ENCODE data around the gene PRDM9.

Gene PRDM9

GRCh38 chr5:23466401-23466912, 41.0 kb upstream of the PRDM9 start:
- Histone ChIP-seq H3K9me3 (ENCODE audit: insufficient read depth, low read length) (no peaks in the 10 kb centered on the region), H3K4me1 (ENCODE audit: low read length) (no peaks in the 10 kb centered on the region), H3K4me2 (ENCODE audit: low read length) (no peak overlapping the region), H3K4me3 (ENCODE audit: low read length) (no peak overlapping the region), H3K36me3 (replicated peaks; ENCODE audit: low read depth, low read length) (no peaks in the 10 kb centered on the region), H3K9ac (ENCODE audit: low read length) (no peak overlapping the region), H2AFZ (ENCODE audit: low read depth, low read length) (no peak overlapping the region), H3K79me2 (ENCODE audit: low read length) (no peaks in the 10 kb centered on the region), H4K20me1 (ENCODE audit: insufficient read depth, low read length) (no peaks in the 10 kb centered on the region), H3K27ac (ENCODE audit: low read length) (no peak overlapping the region), H3K27me3 (ENCODE audit: low read depth, low read length) (no peaks in the 10 kb centered on the region)
- TF ChIP-seq CTCF (IDR thresholded peaks at IDR 0.05; ENCODE audit: low read depth, low read length), result no peak
- TF ChIP-seq EZH2phosphoT487 (IDR thresholded peaks at IDR 0.05; ENCODE audit: low read depth), result no peak

- H3K9ac ChIP-seq (ENCODE audit: low read length), result no peak overlapping the region
- no peaks in the 10 kb centered on the region for H3K36me3 ChIP-seq (replicated peaks; ENCODE audit: low read depth, low read length)
- H3K27ac ChIP-seq (ENCODE audit: low read length), result no peak overlapping the region
- no peaks in the 10 kb centered on the region for H3K9me3 ChIP-seq (ENCODE audit: insufficient read depth, low read length)
- no peaks in the 10 kb centered on the region for H3K79me2 ChIP-seq (ENCODE audit: low read length)
- H3K4me1 ChIP-seq (ENCODE audit: low read length), result no peaks in the 10 kb centered on the region
- no peak overlapping the region for H3K4me2 ChIP-seq (ENCODE audit: low read length)
- no peak overlapping the region for H2AFZ ChIP-seq (ENCODE audit: low read depth, low read length)
- no peaks in the 10 kb centered on the region for H3K27me3 ChIP-seq (ENCODE audit: low read depth, low read length)
- TF ChIP-seq EZH2phosphoT487 (IDR thresholded peaks at IDR 0.05; ENCODE audit: low read depth) (no peak), CTCF (IDR thresholded peaks at IDR 0.05; ENCODE audit: low read depth, low read length) (no peak)
- no peak overlapping the region for H3K4me3 ChIP-seq (ENCODE audit: low read length)
- H4K20me1 ChIP-seq (ENCODE audit: insufficient read depth, low read length), result no peaks in the 10 kb centered on the region
These were observed 38.8 kb upstream of the PRDM9 start for GRCh38 chr5:23468658-23469057.

GRCh38 chr5:23473915-23474314, 33.5 kb upstream of the PRDM9 start:
- Histone ChIP-seq H3K79me2 (ENCODE audit: low read length) (no peaks in the 10 kb centered on the region), H3K4me1 (ENCODE audit: low read length) (peaks cover 9% of the 10 kb centered on the region), H3K27ac (ENCODE audit: low read length) (no peak overlapping the region), H3K9me3 (ENCODE audit: insufficient read depth, low read length) (no peaks in the 10 kb centered on the region), H3K4me2 (ENCODE audit: low read length) (no peak overlapping the region), H3K4me3 (ENCODE audit: low read length) (no peak overlapping the region), H3K36me3 (replicated peaks; ENCODE audit: low read depth, low read length) (no peaks in the 10 kb centered on the region), H3K27me3 (ENCODE audit: low read depth, low read length) (no peaks in the 10 kb centered on the region), H4K20me1 (ENCODE audit: insufficient read depth, low read length) (no peaks in the 10 kb centered on the region), H3K9ac (ENCODE audit: low read length) (no peak overlapping the region), H2AFZ (ENCODE audit: low read depth, low read length) (no peak overlapping the region)
- TF ChIP-seq EZH2phosphoT487 (IDR thresholded peaks at IDR 0.05; ENCODE audit: low read depth), result no peak
- TF ChIP-seq CTCF (IDR thresholded peaks at IDR 0.05; ENCODE audit: low read depth, low read length), result no peak

GRCh38 chr5:23474315-23474714, 33.1 kb upstream of the PRDM9 start:
- no peak for TF ChIP-seq EZH2phosphoT487 (IDR thresholded peaks at IDR 0.05; ENCODE audit: low read depth)
- TF ChIP-seq CTCF (IDR thresholded peaks at IDR 0.05; ENCODE audit: low read depth, low read length), result no peak
- H3K4me1 ChIP-seq (ENCODE audit: low read length), result peaks cover 9% of the 10 kb centered on the region

More at GRCh38 chr5:23474315-23474714, 33.1 kb upstream of the PRDM9 start:
- Histone ChIP-seq H3K4me2 (ENCODE audit: low read length) (no peak overlapping the region), H3K27me3 (ENCODE audit: low read depth, low read length) (no peaks in the 10 kb centered on the region), H3K27ac (ENCODE audit: low read length) (no peak overlapping the region), H3K36me3 (replicated peaks; ENCODE audit: low read depth, low read length) (no peaks in the 10 kb centered on the region), H3K4me3 (ENCODE audit: low read length) (no peak overlapping the region), H2AFZ (ENCODE audit: low read depth, low read length) (no peak overlapping the region), H3K79me2 (ENCODE audit: low read length) (no peaks in the 10 kb centered on the region), H3K9ac (ENCODE audit: low read length) (no peak overlapping the region), H3K9me3 (ENCODE audit: insufficient read depth, low read length) (no peaks in the 10 kb centered on the region), H4K20me1 (ENCODE audit: insufficient read depth, low read length) (no peaks in the 10 kb centered on the region)

Measured in OCI-LY3 (cell line).